Upper lobe of right lung (tissue), 1 donor: ENCODE data around the gene MRPS5. TPM values are rescaled to one million over a fixed set of nuclear protein-coding genes. Genes with fewer than 3 reads are reported as not detected.
"Not testable (repeated sequence)": the region's sequence is repeated elsewhere in the genome, so short reads cannot be mapped to it uniquely, and the experiment has no call there.

ENCODE experiments used
- ATAC-seq: fragments of 200-7000 bp; cut with Tn5 transposase; one replicate; pipeline ENCODE4 v1.9.1; 2020; ENCODE audit warnings: mild to moderate bottlenecking, moderate library complexity
- DNase-seq: peaks from one replicate; pipeline ENCODE4 v3.0.0-alpha.2; 2020
- H3K27ac ChIP-seq: fragments of 200-600 bp; one replicate; pipeline ENCODE4 v1.8.0; 2022
- H3K27me3 ChIP-seq: fragments of 200-600 bp; one replicate; pipeline ENCODE4 v1.8.0; 2022; ENCODE audit warnings: mild to moderate bottlenecking
- H3K36me3 ChIP-seq: fragments of 200-600 bp; one replicate; pipeline ENCODE4 v1.8.0; 2022
- H3K4me1 ChIP-seq: fragments of 200-600 bp; one replicate; pipeline ENCODE4 v1.8.0; 2022
- H3K4me3 ChIP-seq: fragments of 200-600 bp; one replicate; pipeline ENCODE4 v1.8.0; 2022; ENCODE audit warnings: mild to moderate bottlenecking
- H3K9me3 ChIP-seq: fragments of 200-600 bp; one replicate; pipeline ENCODE4 v1.8.0; 2022
- intact Hi-C: fragments of 100-400 bp; cut with DNase I; formaldehyde crosslinking; loops from one replicate; pipeline ENCODE4 v1.11.0; 2022
- total RNA-seq: library from RNA; stranded (reverse); fragmentation: NEBNext Ultra II Directional; extraction: Animal tissue kit (Norgen Biotek cat#: 25700); gene quantifications from one replicate; pipeline ENCODE4 v1.2.1, GENCODE V29; 2021
- TF ChIP-seq, protein P1 (sequence below): fragments of 200-600 bp; IDR thresholded peaks from one replicate; pipeline ENCODE4 v1.8.0; 2022; ENCODE audit warnings: antibody characterized with exemption
- donor health status: DM: no; HTN: yes; CAD: no; lungs with severe emphysema.

The MRPS5 gene
- total RNA-seq, 1 donor from 2014 or later: 55.2 TPM

GRCh38 chr2:95041060-95041823, 80.4 kb downstream of the MRPS5 start:
- no peak for DNase-seq
- H3K27ac ChIP-seq: no peak overlapping the region

GRCh38 chr2:95040426-95040825, 81.2 kb downstream of the MRPS5 start:
- no peak for DNase-seq
- H3K27ac ChIP-seq: no peak overlapping the region

More at GRCh38 chr2:95041060-95041823, 80.4 kb downstream of the MRPS5 start:
- no peak for ATAC-seq
- Histone ChIP-seq H3K4me1 (peaks cover 17% of the 10 kb centered on the region), H3K4me3 (no peak overlapping the region), H3K9me3 (no peaks in the 10 kb centered on the region), H3K36me3 (no peaks in the 10 kb centered on the region), H3K27me3 (no peaks in the 10 kb centered on the region)
- TF ChIP-seq, protein P1, sequence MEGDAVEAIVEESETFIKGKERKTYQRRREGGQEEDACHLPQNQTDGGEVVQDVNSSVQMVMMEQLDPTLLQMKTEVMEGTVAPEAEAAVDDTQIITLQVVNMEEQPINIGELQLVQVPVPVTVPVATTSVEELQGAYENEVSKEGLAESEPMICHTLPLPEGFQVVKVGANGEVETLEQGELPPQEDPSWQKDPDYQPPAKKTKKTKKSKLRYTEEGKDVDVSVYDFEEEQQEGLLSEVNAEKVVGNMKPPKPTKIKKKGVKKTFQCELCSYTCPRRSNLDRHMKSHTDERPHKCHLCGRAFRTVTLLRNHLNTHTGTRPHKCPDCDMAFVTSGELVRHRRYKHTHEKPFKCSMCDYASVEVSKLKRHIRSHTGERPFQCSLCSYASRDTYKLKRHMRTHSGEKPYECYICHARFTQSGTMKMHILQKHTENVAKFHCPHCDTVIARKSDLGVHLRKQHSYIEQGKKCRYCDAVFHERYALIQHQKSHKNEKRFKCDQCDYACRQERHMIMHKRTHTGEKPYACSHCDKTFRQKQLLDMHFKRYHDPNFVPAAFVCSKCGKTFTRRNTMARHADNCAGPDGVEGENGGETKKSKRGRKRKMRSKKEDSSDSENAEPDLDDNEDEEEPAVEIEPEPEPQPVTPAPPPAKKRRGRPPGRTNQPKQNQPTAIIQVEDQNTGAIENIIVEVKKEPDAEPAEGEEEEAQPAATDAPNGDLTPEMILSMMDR: no peak
- intact Hi-C loops: no loop called here

GRCh38 chr2:95039978-95040377, 81.6 kb downstream of the MRPS5 start:
- Histone ChIP-seq H3K4me1 (peaks cover 17% of the 10 kb centered on the region), H3K9me3 (no peaks in the 10 kb centered on the region), H3K27me3 (no peaks in the 10 kb centered on the region), H3K36me3 (no peaks in the 10 kb centered on the region), H3K4me3 (no peak overlapping the region), H3K27ac (no peak overlapping the region)
- ATAC-seq: no peak
- intact Hi-C loops: no loop called here
- no peak for DNase-seq
- TF ChIP-seq, protein P1: no peak

More at GRCh38 chr2:95040426-95040825, 81.2 kb downstream of the MRPS5 start:
- no peaks in the 10 kb centered on the region for H3K27me3 ChIP-seq
- ATAC-seq: no peak
- peaks cover 17% of the 10 kb centered on the region for H3K4me1 ChIP-seq
- TF ChIP-seq, protein P1: no peak
- intact Hi-C loops: no loop called here
- H3K4me3 ChIP-seq: no peak overlapping the region
- H3K36me3 ChIP-seq: no peaks in the 10 kb centered on the region
- no peaks in the 10 kb centered on the region for H3K9me3 ChIP-seq

- Histone ChIP-seq H3K27ac (no peak overlapping the region), H3K27me3 (no peaks in the 10 kb centered on the region), H3K4me3 (no peak overlapping the region), H3K4me1 (peaks cover 17% of the 10 kb centered on the region), H3K9me3 (no peaks in the 10 kb centered on the region), H3K36me3 (no peaks in the 10 kb centered on the region)
- TF ChIP-seq, protein P1: no peak
- intact Hi-C loops: no loop called here
- DNase-seq (no peak), ATAC-seq (no peak)
These were observed 82.2 kb downstream of the MRPS5 start for GRCh38 chr2:95039363-95039762.

DNA sequence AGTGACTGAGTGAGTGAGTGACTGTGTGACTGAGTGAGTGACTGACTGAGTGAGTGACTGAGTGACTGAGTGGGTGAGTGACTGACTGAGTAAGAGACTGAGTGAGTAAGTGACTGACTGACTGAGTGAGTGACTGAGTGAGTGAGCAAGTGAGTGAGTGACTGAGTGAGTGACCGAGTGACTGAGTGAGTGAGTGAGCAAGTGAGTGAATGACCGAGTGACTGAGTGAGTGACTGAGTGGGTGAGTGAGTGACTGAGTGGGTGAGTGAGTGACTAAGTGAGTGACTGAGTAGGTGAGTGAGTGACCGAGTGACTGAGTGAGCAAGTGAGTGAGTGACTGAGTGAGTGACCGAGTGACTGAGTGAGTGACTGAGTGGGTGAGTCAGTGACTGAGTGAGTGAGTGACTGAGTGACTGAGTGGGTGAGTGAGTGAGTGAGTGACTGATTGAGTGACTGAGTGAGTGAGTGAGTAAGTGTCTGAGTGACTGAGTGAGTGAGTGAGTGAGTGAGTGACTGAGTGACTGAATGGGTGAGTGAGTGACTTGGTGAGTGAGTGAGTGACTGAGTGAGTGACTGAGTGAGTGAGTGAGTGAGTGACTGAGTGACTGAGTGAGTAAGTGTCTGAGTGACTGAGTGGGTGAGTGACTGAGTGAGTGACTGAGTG, 82.8 kb downstream of the MRPS5 start:
- H3K4me1 ChIP-seq: peaks cover 17% of the 10 kb centered on the region
- intact Hi-C loops: no loop called here
- H3K9me3 ChIP-seq: no peaks in the 10 kb centered on the region
- TF ChIP-seq, protein P1: no peak
- no peak overlapping the region for H3K27ac ChIP-seq
- DNase-seq: no peak
- H3K36me3 ChIP-seq: no peaks in the 10 kb centered on the region
- no peaks in the 10 kb centered on the region for H3K27me3 ChIP-seq
- ATAC-seq: no peak
- no peak overlapping the region for H3K4me3 ChIP-seq

DNA sequence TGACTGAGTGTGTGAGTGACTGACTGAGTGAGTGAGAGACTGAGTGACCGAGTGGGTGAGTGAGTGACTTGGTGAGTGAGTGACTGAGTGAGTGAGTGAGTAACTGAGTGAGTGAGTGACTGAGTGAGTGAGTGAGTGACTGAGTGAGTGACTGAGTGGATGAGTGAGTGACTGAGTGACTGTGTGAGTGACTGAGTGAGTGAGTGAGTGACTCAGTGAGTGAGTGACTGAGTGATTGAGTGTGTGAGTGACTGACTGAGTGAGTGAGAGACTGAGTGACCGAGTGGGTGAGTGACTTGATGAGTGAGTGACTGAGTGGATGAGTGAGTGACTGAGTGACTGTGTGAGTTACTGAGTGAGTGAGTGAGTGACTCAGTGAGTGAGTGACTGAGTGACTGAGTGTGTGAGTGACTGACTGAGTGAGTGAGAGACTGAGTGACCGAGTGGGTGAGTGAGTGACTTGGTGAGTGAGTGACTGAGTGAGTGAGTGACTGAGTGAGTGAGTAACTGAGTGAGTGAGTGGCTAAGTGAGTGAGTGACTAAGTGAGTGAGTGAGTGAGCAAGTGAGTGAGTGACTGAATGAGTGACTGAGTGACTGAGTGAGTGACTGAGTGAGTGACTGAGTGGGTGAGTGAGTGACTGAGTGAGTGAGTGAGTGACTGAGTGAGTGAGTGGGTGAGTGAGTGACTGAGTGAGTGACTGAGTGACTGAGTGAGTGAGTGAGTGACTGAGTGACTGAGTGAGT, 83.6 kb downstream of the MRPS5 start:
- ATAC-seq, DNase-seq, H3K27ac ChIP-seq, H3K36me3 ChIP-seq, H3K27me3 ChIP-seq, intact Hi-C loops, H3K4me3 ChIP-seq, H3K9me3 ChIP-seq: not testable (repeated sequence)
- H3K4me1 ChIP-seq: peaks cover 15% of the 10 kb centered on the region
